Neural cell (in vitro differentiated cells): Measurements from ENCODE around the gene ACSS2.

Experiments
- EP300 ChIP-seq: fragments of 450-650 bp; conservative IDR thresholded peaks from 2 replicates; pipeline ENCODE4 v1.6.1; 2014; ENCODE audit warnings: antibody characterized with exemption, mild to moderate bottlenecking, moderate library complexity; ENCODE audit not compliant: poor library complexity, severe bottlenecking
- EZH2 ChIP-seq: fragments of 200-600, 300-800 bp; shearing (Covaris generic), sonication (generic); IDR thresholded peaks from 2 replicates; pipeline ENCODE4 v1.6.1; 2014; ENCODE audit warnings: antibody characterized with exemption, low read length, borderline replicate concordance, mild to moderate bottlenecking; ENCODE audit not compliant: insufficient read depth, poor library complexity, severe bottlenecking
- POLR2AphosphoS5 ChIP-seq: IDR thresholded peaks from 2 replicates; pipeline ENCODE4 v1.6.1; 2012
- RAD21 ChIP-seq: fragments of 450-650 bp; conservative IDR thresholded peaks from 2 replicates; pipeline ENCODE4 v1.6.1; 2014; ENCODE audit warnings: antibody characterized with exemption, mild to moderate bottlenecking, moderate library complexity
- TF ChIP-seq, protein P1 (sequence below): fragments of 450-650 bp; IDR thresholded peaks from 2 replicates; pipeline ENCODE4 v1.5.1; 2014; ENCODE audit warnings: antibody characterized with exemption, mild to moderate bottlenecking, moderate library complexity; ENCODE audit not compliant: poor library complexity, severe bottlenecking

DNA sequence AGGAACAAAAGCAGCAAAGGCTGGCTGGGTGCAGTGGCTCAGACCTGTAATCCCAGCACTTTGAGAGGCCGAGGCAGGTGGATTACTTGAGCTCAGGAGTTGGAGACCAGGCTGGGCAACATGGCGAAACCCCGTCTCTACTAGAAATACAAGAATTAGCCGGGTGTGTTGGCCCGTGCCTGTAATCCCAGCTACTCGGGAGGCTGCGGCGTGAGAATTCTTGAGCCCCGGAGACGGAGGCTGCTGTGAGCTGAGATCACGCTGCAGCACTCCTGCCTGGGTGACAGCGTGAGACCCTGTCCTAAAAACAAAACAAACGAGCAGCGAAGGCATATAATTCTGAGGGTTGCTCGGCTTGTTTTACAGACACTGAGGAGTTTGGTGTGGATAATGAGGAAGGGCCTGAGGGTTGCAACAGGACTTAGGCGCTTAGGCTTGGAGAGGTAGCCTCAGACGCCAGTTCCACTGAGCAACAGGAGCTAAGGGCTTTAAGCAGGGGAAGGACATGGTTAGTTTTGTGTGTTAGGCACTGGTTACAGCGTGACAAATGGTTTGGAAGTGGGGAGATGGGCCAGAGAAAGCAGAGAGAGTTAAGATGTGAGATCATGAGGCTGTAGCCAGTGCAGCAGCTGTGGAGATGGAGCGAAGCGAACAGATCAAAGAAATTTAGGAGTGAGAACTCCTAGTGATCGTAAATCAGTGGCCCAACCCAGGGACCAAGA, 80.5 kb downstream of the ACSS2 start:
- TF ChIP-seq EP300, result no peak
- TF ChIP-seq, protein P1, sequence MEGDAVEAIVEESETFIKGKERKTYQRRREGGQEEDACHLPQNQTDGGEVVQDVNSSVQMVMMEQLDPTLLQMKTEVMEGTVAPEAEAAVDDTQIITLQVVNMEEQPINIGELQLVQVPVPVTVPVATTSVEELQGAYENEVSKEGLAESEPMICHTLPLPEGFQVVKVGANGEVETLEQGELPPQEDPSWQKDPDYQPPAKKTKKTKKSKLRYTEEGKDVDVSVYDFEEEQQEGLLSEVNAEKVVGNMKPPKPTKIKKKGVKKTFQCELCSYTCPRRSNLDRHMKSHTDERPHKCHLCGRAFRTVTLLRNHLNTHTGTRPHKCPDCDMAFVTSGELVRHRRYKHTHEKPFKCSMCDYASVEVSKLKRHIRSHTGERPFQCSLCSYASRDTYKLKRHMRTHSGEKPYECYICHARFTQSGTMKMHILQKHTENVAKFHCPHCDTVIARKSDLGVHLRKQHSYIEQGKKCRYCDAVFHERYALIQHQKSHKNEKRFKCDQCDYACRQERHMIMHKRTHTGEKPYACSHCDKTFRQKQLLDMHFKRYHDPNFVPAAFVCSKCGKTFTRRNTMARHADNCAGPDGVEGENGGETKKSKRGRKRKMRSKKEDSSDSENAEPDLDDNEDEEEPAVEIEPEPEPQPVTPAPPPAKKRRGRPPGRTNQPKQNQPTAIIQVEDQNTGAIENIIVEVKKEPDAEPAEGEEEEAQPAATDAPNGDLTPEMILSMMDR, result no peak
- TF ChIP-seq POLR2AphosphoS5, result no peak
- no peak for TF ChIP-seq EZH2
- no peak for TF ChIP-seq RAD21
